SU-DHL-6 (cell line): Measurements from ENCODE around the gene IL17RD.

ENCODE experiments used
- CTCF ChIP-seq: fragments of 200-600 bp; sonication (generic); IDR thresholded peaks from one replicate; pipeline ENCODE4 v1.5.1; 2017; ENCODE audit warnings: antibody characterized with exemption, mild to moderate bottlenecking, low read length, moderate library complexity; ENCODE audit not compliant: insufficient read depth, poor library complexity, severe bottlenecking
- EZH2phosphoT487 ChIP-seq: fragments of 200-600 bp; sonication (generic), shearing (Covaris generic); conservative IDR thresholded peaks from 2 replicates; pipeline ENCODE4 v1.6.1; 2018; ENCODE audit warnings: mild to moderate bottlenecking, antibody characterized with exemption, low read length, moderate library complexity, mixed read lengths

- TF ChIP-seq CTCF (no peak), EZH2phosphoT487 (no peak)
Observed at GRCh38 chr3:57089043-57089442, 76.1 kb downstream of the IL17RD start.
